Measurements from ENCODE around the gene ADARB2. TPM values are rescaled to one million over a fixed set of nuclear protein-coding genes. Genes with fewer than 3 reads are reported as not detected.

ADARB2 gene
- total RNA-seq, 1 experiment from 2014 or later = not detected

GRCh38 chr10:1654811-1655356 lies 82.4 kb downstream of the ADARB2 start:
- Mint-ChIP-seq H3K9me3 (ENCODE audit: low read depth, unreplicated experiment) (peaks cover 10% of the 10 kb centered on the region), H3K4me3 (ENCODE audit: low read depth, unreplicated experiment) (no peak overlapping the region), H3K36me3 (ENCODE audit: insufficient read depth, unreplicated experiment) (no peaks in the 10 kb centered on the region), H3K27ac (ENCODE audit: unreplicated experiment) (no peak overlapping the region), H3K4me1 (ENCODE audit: low read depth, unreplicated experiment) (no peaks in the 10 kb centered on the region), H3K27me3 (ENCODE audit: unreplicated experiment) (peaks cover 27% of the 10 kb centered on the region)
- intact Hi-C loops (cut with micrococcal nuclease; ENCODE audit: unreplicated experiment) = no loop called here
- no TSS peak for BruUV-seq (replicated peaks)
- no peak for TF ChIP-seq CTCF (IDR thresholded peaks at IDR 0.05; ENCODE audit: unreplicated experiment)
- no peak for DNase-seq
- CTCF ChIA-PET = no interaction called here

GRCh38 chr10:1654247-1654646 lies 83.1 kb downstream of the ADARB2 start:
- CTCF ChIA-PET = no interaction called here
- peaks cover 8% of the 10 kb centered on the region for H3K9me3 Mint-ChIP-seq (ENCODE audit: low read depth, unreplicated experiment)
- intact Hi-C loops (cut with micrococcal nuclease; ENCODE audit: unreplicated experiment) = no loop called here
- H3K36me3 Mint-ChIP-seq (ENCODE audit: insufficient read depth, unreplicated experiment) = no peaks in the 10 kb centered on the region
- TF ChIP-seq CTCF (IDR thresholded peaks at IDR 0.05; ENCODE audit: unreplicated experiment) = no peak
- H3K4me1 Mint-ChIP-seq (ENCODE audit: low read depth, unreplicated experiment) = no peaks in the 10 kb centered on the region
- BruUV-seq (replicated peaks) = no TSS peak
- DNase-seq = no peak
- no peak overlapping the region for H3K27ac Mint-ChIP-seq (ENCODE audit: unreplicated experiment)
- H3K27me3 Mint-ChIP-seq (ENCODE audit: unreplicated experiment) = peaks cover 20% of the 10 kb centered on the region
- no peak overlapping the region for H3K4me3 Mint-ChIP-seq (ENCODE audit: low read depth, unreplicated experiment)

- no peak for TF ChIP-seq CTCF (IDR thresholded peaks at IDR 0.05; ENCODE audit: unreplicated experiment)
- DNase-seq = no peak
- Mint-ChIP-seq H3K9me3 (ENCODE audit: low read depth, unreplicated experiment) (peaks cover 9% of the 10 kb centered on the region), H3K4me1 (ENCODE audit: low read depth, unreplicated experiment) (no peaks in the 10 kb centered on the region), H3K36me3 (ENCODE audit: insufficient read depth, unreplicated experiment) (no peaks in the 10 kb centered on the region), H3K27ac (ENCODE audit: unreplicated experiment) (no peak overlapping the region), H3K4me3 (ENCODE audit: low read depth, unreplicated experiment) (no peak overlapping the region), H3K27me3 (ENCODE audit: unreplicated experiment) (peaks cover 13% of the 10 kb centered on the region)
- intact Hi-C loops (cut with micrococcal nuclease; ENCODE audit: unreplicated experiment) = no loop called here
- no TSS peak for BruUV-seq (replicated peaks)
- CTCF ChIA-PET = no interaction called here
Measured at GRCh38 chr10:1653321-1653720, 84.0 kb downstream of the ADARB2 start.

GRCh38 chr10:1652151-1652550 lies 85.2 kb downstream of the ADARB2 start:
- Mint-ChIP-seq H3K27me3 (ENCODE audit: unreplicated experiment) (peaks cover 1% of the 10 kb centered on the region), H3K36me3 (ENCODE audit: insufficient read depth, unreplicated experiment) (no peaks in the 10 kb centered on the region), H3K4me1 (ENCODE audit: low read depth, unreplicated experiment) (no peaks in the 10 kb centered on the region), H3K9me3 (ENCODE audit: low read depth, unreplicated experiment) (peaks cover 8% of the 10 kb centered on the region), H3K4me3 (ENCODE audit: low read depth, unreplicated experiment) (no peak overlapping the region), H3K27ac (ENCODE audit: unreplicated experiment) (no peak overlapping the region)
- CTCF ChIA-PET = no interaction called here
- BruUV-seq (replicated peaks) = no TSS peak
- TF ChIP-seq CTCF (IDR thresholded peaks at IDR 0.05; ENCODE audit: unreplicated experiment) = no peak
- intact Hi-C loops (cut with micrococcal nuclease; ENCODE audit: unreplicated experiment) = no loop called here
- no peak for DNase-seq

Data from Calu3 (cell line).